Activated T-cell treated with anti-CD3 and anti-CD28 coated beads for 24 hours (primary cell): ENCODE results near the gene PSMB3.

ENCODE experiments used
- DNase-seq: peaks from one replicate; pipeline ENCODE4 v3.0.0-alpha.2; 2020; ENCODE audit warnings: low read depth

PSMB3 gene

GRCh38 chr17:38752308-38753070, at the start of gene PSMB3:
PSMB3 (plus strand) TSS chr17:38752741; CDS start chr17:38752827, 86 bp downstream.
- DNase-seq = peak; percentile 96

GRCh38 chr17:38702916-38703741, 49.4 kb upstream of the PSMB3 start:
- peak; percentile 30 for DNase-seq

DNA sequence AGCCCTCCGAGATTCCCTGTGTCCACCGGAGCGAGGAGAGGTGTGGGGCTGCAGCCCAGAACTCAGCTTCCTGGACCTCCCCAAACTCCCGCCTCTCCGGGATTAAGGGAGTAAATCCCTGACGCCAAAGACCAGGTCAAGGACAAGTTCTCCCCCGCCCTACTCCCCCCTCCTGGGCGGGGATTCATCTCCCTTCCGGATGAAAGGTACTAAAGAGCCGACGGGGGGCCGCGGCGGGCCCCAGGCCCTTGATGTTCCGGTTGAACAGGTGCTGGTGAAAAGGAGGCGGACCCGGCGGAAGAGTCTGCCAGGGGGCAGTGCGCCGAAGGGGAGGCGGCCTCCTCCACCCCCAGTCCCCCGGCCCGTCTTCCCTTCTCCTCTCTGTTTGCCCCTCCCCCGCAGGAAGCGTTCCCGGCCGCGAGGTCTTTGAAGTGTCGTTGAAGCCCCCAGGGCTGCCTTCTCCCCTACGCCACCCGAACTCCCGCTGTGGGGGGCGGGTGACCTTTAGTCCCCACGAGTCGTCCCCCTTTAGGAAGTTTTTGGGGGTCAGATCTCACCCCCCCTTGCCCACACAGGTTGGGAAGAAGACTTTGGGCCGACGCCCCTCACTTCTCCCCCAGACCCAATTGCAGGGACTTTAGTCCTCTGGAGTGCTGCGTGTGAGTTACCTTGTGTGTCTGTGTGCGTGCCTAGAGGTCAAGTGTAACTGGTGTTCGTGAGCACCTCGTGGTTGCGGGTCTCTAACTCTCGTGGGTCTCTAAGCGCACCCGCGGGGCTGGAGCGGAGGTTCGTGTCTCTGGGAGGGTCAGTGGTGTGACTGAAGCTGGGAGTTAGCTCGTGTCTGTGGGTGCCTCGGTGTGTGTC, 48.6 kb upstream of the PSMB3 start:
- DNase-seq = peak; percentile 84

DNA sequence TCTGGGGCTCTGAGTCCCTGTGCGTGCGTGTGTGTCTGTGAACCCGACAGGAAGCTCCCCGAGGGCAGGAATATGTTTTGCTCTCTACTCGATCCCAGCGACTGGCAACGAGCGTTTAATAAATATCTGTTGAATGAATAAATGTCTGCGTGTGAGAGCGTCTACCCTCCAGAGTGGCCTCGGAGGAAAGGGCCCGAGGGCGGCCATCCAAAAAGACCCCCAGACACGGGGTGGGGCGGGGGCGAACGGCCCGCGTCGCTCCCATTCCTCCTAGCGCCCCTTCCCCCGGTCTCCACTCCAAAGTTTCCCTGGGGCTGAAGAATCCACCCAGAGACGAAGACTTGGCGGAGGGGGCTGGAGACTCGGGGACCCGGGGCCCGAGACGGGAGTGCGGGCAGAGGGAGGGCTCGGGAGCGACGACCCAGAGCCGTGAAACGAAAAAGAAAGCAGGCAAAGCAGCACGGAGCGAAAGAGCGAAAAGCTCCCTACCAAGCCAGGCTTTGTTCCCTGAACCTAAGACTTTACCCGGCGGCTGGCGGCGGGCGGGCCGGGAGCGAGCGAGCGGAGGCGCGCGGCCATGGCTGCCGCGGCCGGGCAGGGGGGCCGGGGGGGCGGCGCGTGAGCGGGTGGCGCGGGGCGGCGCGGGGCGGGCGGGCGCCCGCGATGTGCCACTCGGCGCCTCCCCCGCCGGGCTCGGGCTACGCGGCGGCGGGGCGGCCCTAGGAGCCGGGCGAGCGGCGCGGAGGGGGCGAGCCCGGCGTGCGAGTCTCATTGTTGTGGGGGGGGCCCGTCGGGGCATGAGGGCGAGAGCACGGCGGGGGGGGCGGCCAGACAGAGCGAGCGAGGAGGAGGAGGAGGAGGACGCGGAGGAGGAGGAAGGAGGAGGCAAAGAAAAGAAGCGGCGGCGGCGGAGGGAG, 47.7 kb upstream of the PSMB3 start, which contains the start of gene MLLT6:
MLLT6 (plus strand) TSS at position 668 of the 917 bp plus-strand sequence. CDS start 360 bp downstream, outside the sequence.
- DNase-seq = peak; percentile 60

- DNase-seq = no peak
These were observed 47.1 kb upstream of the PSMB3 start for GRCh38 chr17:38705523-38705802.

- DNase-seq = peak; percentile 28
These were observed 46.6 kb upstream of the PSMB3 start for GRCh38 chr17:38705803-38706504.

DNA sequence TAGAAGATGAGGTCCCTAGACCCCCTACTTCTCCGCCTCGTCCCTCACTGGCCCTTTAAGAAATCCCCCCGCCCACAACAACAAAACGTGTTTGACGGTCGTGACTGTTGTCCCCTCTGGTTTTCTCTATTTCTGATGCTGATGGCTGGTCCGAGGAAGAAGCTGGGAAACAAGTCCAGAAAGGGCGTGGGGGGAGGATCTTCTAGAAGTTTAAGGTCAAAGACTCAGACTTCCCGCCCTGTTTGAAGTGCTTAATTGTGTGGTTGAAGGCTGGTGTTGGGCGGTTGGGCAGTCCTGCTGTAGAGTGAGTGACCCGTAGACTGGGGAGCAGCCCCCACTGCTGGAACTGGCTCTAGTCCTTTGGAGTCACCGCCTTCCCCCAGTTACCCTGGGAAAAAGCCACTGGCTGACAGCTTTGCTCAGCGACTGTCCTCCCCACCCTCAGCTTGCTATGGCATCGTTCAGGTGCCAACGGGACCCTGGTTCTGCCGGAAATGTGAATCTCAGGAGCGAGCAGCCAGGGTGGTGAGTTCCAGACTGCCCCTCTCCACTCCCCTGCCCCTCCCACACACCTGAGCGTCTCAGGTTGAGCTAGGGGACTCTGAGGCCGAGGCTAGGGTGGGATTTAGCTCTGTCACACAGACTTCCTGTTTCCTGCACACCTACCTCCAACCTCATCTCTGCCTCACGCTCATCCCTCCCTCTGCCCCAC, 45.9 kb upstream of the PSMB3 start:
- DNase-seq = peak; percentile 26

DNA sequence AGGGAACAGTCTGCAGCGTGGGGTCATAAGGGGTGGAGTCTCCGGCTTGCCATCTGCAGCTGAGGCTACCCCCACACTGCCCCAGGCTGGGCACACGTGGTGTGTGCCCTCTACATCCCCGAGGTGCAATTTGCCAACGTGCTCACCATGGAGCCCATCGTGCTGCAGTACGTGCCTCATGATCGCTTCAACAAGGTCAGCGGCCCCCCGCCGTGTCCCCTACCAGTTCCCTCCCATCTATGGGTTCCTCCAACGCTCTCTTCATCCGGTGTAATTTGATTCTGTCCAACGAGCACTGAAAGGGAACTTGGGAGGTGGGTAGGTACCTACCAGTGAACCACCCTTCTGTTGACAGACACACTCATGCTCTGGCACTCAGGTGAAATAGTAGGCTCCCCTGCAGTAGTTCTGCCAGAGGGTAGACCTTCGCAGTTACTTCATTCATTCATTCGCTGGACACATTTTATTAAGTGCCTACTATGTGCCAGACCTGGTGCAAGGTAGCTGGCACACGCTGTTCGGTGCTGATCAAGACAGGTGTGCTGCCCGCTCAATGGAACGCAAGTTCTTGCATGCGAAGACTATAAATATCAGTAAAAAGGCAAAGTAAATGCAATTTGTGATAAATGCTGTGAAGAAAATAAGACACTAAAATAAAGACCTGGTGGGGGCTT, 44.7 kb upstream of the PSMB3 start:
- no peak for DNase-seq

DNA sequence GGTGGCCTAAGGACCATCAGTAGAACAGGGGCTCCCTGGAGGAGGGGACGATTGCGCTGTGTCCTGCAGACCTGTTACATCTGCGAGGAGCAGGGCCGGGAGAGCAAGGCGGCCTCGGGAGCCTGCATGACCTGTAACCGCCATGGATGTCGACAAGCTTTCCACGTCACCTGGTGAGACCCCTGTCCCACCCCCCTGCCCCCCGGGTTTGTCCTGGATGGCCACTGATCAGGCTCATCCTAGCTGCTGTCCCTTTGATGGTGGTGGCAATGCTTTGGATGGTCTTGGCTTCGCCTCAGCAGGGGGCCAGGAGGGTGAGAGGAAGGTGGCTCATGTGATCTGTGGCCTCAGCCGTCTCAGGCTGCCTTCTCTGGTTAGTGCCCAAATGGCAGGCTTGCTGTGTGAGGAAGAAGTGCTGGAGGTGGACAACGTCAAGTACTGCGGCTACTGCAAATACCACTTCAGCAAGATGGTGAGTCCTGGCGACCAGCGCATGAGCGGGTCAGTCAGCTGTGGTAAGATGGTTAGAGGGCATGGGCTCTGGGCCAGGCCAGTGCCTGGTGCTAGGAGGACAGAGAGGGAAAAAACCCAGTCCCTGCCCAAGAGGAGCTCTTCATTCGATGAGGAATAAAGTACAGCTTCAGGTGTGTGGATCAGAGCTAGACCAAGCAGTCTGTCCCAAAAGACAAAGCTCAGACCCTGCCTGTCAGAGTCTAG, 43.3 kb upstream of the PSMB3 start:
- DNase-seq = no peak

GRCh38 chr17:38709864-38710603, 42.5 kb upstream of the PSMB3 start:
- DNase-seq = no peak

DNA sequence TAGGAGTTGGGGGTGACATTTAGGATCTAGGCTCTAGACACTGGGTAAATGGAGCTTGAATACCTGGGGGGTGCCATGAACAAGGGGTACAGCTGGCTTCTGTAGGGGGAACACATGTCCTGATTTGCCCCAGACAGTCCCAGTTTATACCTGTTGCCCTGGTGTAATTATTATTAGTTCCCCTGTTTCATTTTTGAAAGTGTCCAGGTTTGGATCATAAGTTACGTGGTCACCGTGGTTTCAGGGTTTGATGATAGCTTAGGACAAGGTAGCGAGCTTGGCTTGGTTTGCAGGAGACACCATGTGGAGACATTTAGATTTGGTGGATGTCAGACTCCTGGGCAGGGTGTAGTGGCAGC, 42.0 kb upstream of the PSMB3 start:
- no peak for DNase-seq

DNA sequence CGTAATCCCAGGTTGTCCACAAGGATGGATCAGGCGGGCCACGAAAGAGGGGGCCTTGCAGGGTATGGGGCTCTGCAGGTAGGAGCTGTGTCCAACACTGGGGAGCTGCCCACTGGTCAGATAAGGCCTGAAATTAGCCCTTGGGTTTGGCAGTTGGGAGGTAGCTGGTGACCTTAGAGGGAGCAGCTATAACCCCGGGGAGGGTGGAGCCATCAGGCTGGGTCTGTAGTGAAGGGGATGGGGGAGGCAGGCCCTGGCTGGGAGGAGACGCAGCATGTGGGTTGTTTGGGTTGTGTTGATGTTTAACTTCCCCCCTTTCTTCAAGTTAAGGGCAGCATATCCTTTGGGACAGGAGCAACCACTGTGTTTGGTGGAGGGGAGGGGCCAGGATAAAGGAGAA, 41.6 kb upstream of the PSMB3 start:
- no peak for DNase-seq

DNA sequence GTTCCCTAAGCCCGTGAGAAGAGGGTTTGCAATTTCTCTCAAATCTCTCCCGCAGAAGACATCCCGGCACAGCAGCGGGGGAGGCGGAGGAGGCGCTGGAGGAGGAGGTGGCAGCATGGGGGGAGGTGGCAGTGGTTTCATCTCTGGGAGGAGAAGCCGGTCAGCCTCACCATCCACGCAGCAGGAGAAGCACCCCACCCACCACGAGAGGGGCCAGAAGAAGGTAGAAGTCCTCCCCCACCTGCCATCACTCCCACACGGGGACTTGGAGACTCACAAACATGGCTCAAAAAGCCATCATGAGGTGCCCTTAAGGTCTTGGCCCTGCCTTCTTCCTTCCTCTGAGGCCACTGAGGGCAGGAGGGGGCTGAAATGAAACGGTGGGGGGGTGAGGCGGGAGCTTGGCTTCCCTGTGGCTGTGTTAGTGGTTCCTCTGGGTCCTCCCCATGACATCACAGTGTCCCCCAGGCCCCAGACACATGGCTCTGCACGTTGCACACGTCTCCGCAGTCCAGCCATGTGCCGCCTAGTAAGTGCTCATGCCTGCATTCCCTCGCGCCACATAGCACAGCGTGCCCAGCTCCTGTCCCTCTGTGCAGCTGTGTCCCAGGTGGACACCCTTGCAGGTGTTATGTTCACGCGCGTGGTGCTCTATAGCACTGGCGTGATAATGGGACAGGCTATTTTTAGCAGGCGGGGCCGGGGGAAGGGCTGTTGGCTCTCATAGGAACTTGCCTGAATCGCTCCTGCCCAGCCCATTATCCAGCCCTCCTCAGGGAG, 40.6 kb upstream of the PSMB3 start:
- no peak for DNase-seq

DNA sequence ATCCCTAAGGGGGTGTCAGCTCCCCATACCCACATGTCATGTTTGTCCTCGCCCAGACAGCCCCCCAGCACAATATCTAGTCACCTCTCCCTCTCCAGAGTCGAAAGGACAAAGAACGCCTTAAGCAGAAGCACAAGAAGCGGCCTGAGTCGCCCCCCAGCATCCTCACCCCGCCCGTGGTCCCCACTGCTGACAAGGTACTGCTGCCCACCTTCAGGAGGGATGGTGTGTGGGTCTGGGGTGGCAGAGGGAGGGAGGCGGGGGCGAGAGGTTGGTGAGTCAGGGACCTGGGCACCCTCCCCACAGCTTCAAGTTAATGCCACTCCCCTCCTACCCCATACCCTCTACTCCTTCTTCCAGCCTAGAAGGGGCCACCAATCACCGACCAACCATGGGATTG, 39.9 kb upstream of the PSMB3 start:
- DNase-seq = no peak

DNA sequence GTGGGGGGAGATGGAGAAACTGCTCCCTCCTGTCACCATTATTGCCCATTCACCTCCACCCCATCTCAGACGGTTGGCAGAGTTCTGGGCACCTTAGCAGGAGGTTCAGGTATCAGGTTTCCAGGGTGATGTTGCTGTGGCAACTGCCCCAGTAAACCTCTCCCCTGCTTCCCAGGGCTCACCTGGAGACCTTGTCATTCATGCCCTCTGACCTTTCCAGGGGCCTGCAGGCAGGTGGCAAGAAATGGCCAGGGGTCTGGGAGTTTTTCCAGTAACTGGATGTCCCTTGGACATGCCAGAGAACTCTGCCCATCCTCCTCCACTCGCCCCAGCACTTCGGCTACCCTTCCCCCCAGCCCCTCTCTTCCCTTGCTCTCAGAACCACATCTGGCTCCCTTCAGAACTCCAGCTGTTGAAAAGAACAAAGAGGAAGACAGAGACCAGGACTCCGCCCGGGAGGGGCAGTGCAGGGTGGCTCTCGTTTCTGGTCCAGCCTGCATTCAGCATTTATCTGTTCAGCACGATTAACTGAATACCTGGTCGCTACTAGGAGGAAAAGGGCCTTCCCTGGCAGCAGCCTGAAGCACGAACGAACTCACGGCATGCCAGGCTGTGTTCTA, 39.0 kb upstream of the PSMB3 start:
- DNase-seq = no peak

GRCh38 chr17:38715216-38715943, 37.2 kb upstream of the PSMB3 start:
- DNase-seq = no peak
